Muscle layer of duodenum (tissue), 2 donors: Measurements from ENCODE around the gene ARSK.

Experiments used
- H3K27ac ChIP-seq: one replicate; pipeline ENCODE4 v1.7.0; 2013; ENCODE audit warnings: mild to moderate bottlenecking, low read length
- H3K27me3 ChIP-seq: one replicate; pipeline ENCODE4 v1.7.0; 2013; ENCODE audit warnings: low read depth, mild to moderate bottlenecking, control low read depth, low read length
- H3K36me3 ChIP-seq, 2 donors: one replicate each; pipeline ENCODE4 v1.7.0; 2013; ENCODE audit warnings: low read length in 2 of 2, control low read depth in 1 of 2, mild to moderate bottlenecking in 1 of 2; ENCODE audit not compliant: insufficient read depth in 2 of 2, control insufficient read depth in 1 of 2
- H3K4me1 ChIP-seq, 2 donors: one replicate each; pipeline ENCODE4 v1.7.0; 2013; ENCODE audit warnings: low read length in 2 of 2, mild to moderate bottlenecking in 2 of 2, control low read depth in 1 of 2, moderate library complexity in 1 of 2; ENCODE audit not compliant: insufficient read depth in 2 of 2, control insufficient read depth in 1 of 2
- H3K4me3 ChIP-seq, 2 donors: one replicate each; pipeline ENCODE4 v1.7.0; 2013; ENCODE audit warnings: low read length in 2 of 2, low read depth in 1 of 2, mild to moderate bottlenecking in 1 of 2
- H3K9me3 ChIP-seq, 2 donors: one replicate each; pipeline ENCODE4 v1.7.0; 2013; ENCODE audit warnings: low read length in 2 of 2, control low read depth in 1 of 2, mild to moderate bottlenecking in 1 of 2; ENCODE audit not compliant: control insufficient read depth in 1 of 2
- donor health status: healthy.

Gene ARSK

GRCh38 chr5:95649842-95650620, 95.1 kb downstream of the ARSK start:
- Histone ChIP-seq H3K4me3 (no peak overlapping the region), H3K27me3 (no peaks in the 10 kb centered on the region), H3K9me3 (no peaks in the 10 kb centered on the region), H3K27ac (no peak overlapping the region), H3K36me3 (peaks cover 0 to 5% of the 10 kb centered on the region in 2 donors), H3K4me1 (no peaks in the 10 kb centered on the region)

DNA sequence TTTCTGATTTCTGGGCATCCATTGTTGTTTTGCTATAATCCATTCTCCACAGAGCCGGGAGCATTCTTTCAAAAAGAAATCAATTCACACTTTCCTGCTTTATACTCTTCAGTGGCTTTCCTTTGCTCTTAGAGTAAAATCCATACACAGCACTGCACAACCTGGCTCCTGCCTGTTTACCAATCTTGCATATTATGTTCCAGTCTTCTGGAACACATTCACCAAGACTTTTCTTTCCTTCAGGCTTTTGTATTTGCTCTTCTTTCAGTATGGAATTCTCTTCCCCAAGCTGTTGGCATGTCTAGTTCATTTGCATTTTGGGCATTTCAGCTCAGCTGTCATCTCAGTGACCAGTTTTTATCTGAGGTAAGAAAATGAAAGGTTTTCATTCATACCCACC, 97.9 kb downstream of the ARSK start:
- Histone ChIP-seq H3K27me3 (no peaks in the 10 kb centered on the region), H3K27ac (no peak overlapping the region), H3K4me3 (no peak overlapping the region), H3K4me1 (no peaks in the 10 kb centered on the region), H3K36me3 (peaks cover 0 to 5% of the 10 kb centered on the region in 2 donors), H3K9me3 (no peaks in the 10 kb centered on the region)

GRCh38 chr5:95654196-95654595, 99.3 kb downstream of the ARSK start:
- H3K27ac ChIP-seq = no peak overlapping the region
- H3K36me3 ChIP-seq = peaks cover 0 to 5% of the 10 kb centered on the region in 2 donors
- no peaks in the 10 kb centered on the region for H3K9me3 ChIP-seq
- H3K27me3 ChIP-seq = no peaks in the 10 kb centered on the region
- H3K4me1 ChIP-seq = no peaks in the 10 kb centered on the region
- no peak overlapping the region for H3K4me3 ChIP-seq
